ENCODE results near the gene PML.
"Not testable (repeated sequence)": the region's sequence is repeated elsewhere in the genome, so short reads cannot be mapped to it uniquely, and the experiment has no call there.

The PML gene

DNA sequence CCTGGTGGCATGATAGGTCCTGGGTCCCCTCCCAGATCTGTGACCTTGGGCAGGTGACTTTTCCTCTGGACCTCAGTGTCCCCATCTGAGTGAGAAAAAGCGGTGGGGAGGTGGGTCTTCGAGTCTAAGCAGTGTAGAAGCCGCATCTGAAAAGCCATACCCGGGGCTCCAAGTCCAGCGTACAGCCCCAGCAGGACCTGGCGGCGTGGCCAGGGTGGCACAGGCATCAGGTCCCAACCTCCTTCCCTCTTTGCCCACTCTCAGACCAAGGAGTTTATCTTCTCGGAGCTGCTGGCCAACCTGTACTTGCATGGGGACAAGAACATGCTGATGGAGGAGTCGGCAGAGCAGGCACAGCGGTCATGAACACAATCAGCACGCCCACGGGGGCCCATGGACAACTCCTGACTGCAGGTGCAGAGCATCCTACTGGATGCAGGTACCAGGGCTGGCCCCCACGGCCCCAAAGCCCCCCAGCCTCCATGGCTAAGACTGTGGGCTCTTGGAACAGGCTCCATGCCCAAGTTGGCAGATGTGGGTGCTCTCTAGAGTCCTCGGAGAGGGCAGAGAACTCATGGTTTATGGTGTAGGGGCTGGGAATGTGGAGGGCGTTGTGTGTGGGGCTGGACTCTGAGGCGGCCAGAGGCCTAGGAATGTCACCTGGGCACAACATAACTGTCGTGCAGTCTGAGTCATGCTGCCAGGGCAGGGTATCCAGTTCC, 69.1 kb downstream of the PML start:
- not testable (repeated sequence) for DNase-seq

DNA sequence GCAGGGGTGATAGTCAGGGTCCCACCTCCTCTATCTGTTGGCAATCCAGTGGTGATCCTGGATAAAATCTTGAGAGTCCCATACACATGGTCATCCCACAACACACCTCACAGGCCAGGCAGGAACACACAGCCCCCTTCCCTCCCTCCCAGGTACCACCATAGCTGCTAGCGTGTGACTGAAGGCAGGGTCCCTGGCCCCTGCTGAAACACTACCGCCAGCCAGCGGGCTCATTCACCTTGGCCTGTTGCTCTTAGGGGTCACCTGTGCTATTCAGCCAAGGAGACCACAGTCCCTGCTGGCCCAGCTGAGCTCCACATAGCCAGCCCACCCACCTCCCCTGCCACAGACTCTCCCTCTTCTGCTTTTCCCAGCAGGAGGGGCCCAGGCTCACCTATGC, 69.7 kb downstream of the PML start:
- not testable (repeated sequence) for DNase-seq

DNA sequence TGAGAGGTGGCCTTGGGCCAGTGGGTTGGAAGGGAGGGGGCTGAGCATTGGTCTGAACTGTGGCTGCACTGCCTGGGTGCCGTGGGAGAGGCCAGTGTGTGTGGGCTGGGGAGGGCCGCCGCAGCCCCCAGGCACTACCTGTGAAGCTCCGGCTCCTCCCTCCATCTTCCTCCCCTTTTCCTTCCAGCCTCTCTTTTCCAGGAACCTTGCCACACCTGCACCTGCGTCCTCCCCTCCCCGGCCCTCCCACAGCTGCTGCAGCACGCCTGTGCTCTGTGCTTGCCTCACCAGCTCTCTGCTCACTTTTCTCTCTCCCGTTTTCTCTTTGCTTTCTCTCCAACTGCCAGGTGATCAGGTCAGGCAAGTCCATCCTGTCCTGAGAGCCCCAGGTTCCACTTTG, 70.3 kb downstream of the PML start:
- not testable (repeated sequence) for DNase-seq

DNA sequence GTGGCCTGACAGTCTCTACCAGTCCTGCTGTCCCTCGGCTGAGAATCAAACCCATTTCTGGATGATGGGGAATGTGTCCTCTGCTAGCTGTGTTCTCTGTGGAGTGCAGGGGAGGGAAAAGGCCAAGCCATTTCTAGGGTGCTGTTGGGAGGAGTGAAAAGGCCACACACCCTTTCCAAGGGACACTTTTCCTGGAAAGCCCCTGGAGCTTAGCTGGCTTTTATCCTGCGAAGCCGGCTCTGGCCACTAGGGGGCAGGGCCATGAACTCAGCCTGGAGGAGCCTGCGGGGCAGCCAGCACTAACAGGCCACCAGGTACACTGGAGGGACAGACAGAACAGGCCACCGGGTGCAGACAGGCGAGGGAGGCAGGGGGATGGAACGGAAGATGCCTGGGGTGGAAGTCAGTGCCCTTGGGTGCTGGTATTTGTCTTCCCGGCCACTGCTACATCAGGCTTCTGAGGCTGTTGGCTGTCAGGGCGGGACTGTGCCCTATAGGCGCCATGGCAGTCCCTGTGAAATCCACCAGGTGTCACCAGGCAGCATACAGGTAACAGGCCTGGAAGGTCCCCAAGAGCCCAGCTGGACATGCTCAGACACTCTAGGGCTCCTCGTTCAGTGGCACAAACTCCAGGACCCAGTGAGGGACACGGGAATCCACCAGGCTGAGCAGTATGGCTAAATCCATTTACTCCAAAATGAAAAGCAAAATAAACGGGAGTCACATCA, 71.3 kb downstream of the PML start:
- DNase-seq: not testable (repeated sequence)

DNA sequence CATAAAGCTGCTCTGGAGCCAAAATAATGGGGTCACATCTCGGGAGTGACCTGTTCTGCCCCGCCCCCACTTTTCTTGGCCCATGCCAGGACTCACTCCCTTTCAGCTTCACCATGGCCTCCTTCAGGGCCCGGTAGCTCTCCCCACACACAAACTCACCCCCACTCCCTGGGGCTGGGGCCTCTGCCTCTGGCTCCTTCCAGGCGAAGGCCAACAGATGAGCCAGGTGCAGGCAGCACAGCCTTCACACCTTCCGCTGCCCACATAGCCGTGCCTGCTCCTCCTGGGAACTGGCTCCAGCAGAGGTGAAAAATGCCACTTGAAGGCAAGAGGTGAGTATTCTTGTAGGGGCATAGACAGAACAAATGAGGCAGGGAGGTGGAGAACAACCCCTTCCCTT, 77.1 kb downstream of the PML start:
- not testable (repeated sequence) for DNase-seq

DNA sequence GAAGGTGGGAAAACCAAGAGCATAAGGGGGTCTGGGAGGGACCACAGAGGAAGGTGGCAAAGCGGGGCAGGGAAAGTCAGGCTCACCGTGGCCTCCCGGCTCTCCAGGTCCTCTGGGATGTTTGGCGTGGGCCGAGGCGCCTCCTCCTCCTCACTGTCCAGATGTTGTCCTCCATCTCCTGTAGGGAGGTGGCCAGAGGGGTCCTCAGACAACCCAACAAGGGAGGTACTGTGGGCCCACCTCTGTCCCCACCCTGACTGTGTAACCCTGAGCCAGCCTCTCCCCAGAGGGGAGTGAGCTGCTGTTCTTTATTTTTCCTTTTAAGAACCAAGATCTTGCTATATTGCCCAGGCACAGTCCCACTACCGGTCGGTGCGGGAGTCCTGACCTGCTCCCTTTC, 77.6 kb downstream of the PML start:
- not testable (repeated sequence) for DNase-seq

DNA sequence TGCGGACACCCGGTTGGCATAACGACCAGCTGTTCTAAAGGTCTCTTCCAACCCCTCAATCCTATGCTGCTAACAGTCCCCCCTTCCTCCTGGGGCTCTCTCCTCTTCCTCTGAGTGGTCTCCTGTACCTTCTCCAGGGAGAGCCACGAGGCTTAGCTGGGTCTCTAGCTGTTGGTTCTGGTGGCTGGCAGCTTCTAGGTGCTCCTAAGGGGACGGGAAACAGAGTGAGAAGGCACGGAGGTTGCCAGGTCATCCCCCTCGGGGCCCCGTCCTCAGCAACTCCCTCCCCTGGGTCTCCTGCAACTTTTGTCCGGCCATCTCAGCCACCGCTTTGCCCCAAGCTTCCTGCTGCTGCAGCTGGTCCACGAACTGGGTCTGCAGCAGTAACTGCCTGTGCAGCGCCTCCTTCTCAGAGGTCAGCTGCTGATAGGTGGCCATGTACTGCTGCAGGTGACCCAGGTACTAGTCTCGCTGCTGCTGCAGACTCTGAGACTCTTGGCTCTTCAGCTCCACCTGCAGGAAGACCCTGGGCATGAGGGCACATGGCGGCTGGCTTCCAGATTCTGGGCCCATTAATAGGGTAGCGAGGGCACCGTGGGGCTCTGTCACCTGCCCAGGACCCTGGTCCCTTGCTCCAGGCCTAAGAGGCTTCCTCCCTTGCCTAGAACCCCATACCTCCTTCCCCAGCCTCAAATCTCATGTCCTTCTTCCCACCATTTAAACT, 78.3 kb downstream of the PML start:
- DNase-seq: not testable (repeated sequence)

DNA sequence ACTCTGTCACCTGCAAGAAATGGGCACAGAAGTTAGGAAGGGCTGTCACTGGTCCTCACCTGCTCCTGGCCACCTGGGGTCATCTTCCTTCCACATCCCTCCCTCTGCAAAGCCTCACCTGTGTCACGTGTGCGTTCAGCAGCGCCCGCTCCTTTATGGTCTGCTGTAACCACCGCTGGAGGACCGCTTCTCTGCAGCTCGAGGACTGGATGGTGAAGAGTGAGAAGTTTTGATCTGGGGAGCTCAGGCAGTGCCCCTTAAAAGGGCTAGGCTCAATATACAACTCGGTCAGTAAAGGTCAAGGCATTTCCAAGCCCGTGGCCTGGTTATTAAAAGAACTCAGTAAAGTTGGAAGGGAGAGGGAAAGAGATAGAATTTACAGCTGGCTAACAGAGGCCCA, 81.3 kb downstream of the PML start:
- DNase-seq: not testable (repeated sequence)

DNA sequence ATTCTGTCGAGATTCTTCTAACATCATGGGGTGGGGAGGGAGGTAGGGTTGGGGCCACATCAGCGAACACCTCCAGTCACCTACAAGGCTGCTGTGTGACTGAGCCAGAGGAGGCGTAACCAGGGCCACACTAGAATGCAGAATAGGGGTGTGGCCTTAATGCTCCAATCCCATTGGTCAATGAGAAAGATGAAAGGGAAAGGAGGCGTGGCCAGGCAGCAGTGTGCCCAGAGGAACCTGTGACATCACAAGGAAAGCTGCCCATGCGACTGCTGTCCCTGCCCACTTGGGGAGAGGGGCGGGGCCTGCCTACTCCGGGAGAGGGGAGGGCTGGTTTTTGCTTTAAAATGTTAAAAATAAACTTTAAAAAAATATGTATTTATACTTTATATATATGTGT, 87.9 kb downstream of the PML start, which contains the start of gene GOLGA6A:
GOLGA6A (minus strand) TSS at position 101 of the 400 bp plus-strand sequence; CDS start at position 60, 41 bp downstream.
- not testable (repeated sequence) for DNase-seq

DNA sequence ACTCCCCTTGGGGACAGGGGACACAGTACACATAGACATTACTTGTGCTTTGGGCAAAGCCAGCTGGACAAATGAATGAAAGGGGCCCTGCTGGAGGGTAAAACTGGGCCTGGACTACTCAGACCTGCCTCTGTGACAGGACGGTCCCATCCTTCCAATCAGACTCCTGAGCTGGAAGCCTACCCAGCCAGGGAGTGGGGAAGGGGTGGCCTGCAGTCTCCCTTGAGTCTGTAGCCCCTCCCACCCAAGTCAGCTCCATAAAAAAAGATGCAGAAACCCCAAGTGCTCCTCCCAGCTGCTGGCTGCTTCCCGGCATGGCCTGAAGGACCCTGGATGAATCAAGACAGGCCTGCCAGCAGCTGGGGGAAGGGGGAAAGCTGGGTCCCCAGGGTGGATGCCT, 100.1 kb downstream of the PML start:
- not testable (repeated sequence) for DNase-seq

DNA sequence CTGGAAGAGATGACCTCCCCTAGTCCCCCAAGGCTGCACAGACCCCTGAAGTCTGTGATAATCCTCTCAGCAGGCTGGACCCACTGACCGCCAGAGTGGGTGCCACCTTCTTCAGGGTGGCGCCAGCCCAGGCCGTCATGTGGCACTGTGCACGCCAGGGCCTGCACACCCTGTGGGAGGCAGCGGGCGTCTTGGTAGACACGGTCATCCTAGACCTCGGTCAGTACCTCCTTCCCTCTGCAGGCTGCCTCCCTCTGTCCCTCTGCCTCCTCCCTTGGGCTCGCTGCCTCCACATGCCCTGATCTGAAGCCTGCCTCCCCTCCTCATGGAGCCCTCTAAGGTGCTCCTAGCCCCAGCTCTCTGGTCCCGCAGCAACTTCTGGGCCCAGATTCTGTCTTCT, 101.1 kb downstream of the PML start:
- not testable (repeated sequence) for DNase-seq

DNA sequence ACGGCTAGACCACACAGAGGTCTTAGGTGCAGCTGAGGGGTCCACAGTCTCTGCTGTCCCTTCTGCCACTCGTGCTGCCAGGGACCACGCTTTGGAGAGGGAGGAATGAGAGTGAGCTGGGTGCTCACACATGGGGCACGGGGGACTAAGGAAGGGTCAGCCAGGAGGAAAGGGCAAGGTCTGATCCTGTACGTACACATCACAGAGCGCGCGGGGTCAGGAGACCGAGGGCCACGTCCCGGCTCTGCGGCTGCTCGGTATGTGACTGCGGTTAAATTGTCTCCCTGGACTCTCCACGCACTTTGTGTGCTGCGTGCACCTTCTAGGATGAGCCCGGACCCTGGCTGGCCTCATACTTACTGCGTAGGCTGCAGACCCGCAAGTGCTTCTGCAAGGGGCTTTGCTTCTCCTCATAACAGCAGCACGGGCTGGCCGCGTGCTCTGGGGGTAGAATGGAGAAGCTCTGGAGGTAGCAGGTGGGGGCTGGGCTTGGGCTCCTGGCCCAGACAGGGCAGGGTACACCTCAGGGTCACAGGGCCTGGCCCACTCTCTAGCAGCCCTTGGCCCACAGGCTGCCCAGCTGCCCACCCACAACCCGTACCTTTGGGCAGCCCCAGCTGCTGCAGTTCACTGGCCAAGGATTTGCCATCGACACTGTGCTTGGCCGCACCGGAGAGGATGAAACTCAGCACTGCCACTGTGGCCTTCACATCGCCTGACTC, 102.4 kb downstream of the PML start:
- DNase-seq: not testable (repeated sequence)

All from EL (cell line).